HG03025 (cell line): ENCODE measurements around the gene HBEGF.

Source experiments
- ATAC-seq: cut with Tn5 transposase; IDR thresholded peaks from one replicate; pipeline ENCODE4 v1.9.1; 2021; ENCODE audit warnings: mild to moderate bottlenecking, moderate library complexity; ENCODE audit not compliant: unreplicated experiment, low FRiP score

HBEGF gene, protein sequence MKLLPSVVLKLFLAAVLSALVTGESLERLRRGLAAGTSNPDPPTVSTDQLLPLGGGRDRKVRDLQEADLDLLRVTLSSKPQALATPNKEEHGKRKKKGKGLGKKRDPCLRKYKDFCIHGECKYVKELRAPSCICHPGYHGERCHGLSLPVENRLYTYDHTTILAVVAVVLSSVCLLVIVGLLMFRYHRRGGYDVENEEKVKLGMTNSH

DNA sequence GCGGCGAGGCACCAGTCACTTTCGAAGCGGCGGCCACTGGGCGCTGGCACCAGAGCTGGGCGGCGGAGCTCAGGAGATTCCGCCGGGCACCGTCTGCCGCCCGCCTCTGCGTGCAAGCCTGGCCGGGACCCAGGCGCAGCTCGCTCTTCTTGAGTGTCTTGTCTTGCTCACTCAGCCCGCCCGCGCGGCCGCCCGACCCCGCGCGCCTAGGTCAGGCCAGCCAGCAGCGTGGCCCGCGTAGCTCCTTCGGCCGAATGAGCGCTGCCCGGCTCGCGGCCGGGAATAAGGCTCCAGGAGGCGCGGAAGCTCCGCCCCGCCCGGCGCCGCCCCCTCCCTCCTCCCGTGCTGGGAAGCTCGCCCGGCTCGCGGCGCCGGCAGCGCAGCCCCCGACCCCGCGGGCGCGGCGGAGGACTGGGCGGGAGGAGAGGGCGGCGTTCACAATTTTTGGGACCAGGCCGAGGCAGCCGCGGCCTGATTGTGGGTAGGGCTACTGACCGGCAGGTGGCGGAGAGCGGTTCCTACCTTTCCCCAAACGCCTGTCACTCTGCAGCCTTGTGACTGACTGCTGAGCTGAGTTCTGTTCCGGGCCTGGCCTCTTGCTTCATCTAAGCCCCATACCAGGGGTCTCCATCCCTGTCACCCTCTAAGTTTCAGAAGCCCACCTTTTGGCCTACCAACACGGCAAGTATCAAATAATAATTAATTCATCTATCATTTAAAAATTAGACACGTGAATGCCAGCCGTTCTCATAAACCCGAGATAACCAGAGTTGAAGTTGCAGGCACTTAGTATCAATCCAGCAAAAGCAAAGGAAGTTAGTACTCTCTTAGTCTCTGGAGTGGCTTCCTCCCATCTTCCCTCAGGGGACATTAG is at the start of gene HBEGF:
Gene HBEGF, minus strand, starts transcription at position 256 of the 874 bp plus-strand sequence. CDS start 275 bp downstream, outside the sequence.
- ATAC-seq = peak; percentile 79

DNA sequence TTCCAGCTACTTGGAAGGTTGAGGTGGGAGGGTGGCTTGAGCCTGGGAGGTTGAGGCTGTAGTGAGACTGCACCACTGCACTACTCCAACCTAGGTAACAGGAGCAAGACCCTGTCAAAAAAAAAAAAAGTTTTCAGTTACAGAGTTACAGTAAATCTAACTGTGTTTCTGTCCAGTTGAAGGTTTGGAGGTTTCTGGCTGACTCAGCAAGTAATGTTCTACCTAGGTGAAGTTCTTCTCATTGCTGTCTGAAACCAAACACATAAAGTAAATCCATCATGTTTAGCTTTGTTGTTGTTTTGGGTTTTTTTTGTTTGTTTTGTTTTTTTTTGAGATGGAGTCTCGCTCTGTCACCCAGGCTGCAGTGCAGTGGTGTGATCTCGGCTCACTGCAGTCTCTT is 47.3 kb upstream of the HBEGF start:
- no peak for ATAC-seq

DNA sequence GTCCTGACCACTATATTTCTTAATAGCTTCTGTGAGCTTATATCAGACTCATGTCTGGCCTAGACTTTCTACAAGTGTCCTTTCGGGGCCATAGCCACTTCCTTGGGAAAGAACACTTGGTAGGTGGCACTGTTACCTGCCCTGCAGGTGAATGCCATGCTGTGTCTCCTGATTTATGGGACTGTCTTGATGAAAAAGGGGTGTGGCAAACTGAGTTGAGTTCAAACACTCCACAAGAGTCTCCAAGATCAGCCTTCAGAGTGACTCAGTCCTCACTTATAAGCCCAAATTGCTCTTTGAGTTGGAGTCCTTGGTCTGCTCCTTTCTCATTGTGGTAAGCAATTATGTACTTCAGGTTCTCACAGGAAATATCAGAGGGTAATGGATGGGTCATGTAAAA is 45.3 kb upstream of the HBEGF start:
- no peak for ATAC-seq

DNA sequence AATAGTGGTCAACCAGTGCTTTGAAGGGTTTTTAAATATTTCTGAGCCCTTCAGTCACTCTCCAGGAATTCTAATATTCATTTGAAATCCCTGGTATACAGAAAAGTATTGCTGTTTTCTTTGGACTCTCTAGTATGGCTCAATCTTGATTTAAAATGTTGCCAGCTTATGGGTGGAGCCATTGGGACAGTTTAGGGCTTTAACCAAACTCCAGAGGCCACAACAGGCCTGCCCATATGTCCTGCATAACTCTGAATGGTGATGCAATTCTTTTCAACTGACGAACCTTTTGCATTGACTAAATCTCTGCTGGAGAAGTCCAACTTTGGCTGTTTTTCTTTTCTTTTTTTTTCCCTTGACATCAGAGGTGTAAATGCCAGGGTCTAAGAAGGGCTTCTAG is 44.9 kb upstream of the HBEGF start:
- no peak for ATAC-seq

DNA sequence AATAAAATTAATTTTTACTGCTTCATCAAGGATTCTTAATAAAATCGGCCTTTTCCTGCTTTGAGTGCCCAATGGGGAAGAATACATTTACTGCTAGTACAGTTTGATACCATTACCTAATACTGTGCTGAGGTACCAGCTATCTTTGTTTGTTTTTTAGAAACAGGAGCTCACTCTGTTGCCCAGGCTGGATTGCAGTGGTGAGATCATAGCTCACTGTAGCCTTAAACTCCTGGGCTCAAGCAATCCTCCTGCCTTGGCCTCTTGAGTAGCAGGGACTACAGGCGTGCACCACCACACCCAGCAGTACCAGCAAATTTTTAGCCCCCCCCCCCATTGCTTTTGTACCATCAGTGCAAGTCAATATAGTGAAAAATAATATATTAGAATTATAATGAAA is 41.6 kb upstream of the HBEGF start:
- no peak for ATAC-seq

DNA sequence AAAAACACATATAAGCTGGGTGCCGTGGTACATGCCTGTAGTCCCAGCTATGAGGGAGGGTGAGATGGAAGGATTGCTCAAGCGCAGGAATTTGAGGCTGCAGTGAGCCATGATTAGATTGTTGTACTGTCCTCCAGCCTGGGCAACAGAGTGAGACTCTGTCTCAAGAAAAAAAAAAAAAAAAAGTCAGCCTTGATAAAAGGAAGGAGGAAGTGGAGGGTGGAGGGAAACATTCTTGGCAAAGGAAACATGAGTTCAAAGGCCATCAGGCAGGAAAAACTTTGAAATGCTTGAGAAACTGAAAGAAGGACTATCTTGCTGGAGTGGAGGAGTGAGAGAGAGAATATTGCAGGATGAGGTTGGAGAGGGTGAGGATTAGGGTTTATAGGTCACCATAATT is 36.9 kb upstream of the HBEGF start:
- no peak for ATAC-seq

DNA sequence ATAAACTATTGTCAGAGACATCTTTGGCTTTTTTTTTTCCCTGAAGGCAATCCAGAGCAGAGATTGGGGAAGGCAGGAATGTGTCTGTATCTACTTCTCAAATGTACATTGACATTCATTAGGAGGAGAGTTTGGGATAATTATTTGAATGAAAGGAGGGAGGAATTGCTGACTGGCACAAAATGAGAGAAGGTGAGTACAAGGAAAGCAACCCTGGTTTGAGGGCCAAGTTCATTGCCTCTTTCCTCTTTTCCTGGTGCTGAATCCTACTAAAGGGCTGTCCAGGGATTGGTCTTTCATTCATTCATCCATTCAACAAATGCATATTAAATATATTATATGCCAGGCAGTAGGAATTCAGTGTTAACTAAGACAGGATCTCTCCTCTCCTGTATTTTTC is 36.5 kb upstream of the HBEGF start:
- no peak for ATAC-seq

DNA sequence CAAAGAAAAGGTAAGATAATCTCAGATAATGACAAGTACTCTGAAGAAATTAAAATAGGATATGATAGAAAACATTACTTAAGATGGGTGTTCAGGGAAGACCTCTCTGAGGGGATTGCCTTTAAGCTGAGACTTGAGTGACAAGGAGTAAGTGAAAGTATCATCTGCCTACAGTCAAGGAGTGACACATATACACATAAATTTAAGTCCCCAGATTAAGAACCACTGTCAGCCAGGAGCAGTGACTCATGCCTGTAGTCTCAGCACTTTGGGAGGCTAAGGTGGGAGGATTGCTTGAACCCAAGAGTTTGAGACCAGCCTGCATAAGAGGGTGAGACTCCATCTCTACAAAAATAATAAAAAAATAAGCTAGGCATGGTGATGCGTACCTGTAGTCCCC is 35.6 kb upstream of the HBEGF start:
- no peak for ATAC-seq

DNA sequence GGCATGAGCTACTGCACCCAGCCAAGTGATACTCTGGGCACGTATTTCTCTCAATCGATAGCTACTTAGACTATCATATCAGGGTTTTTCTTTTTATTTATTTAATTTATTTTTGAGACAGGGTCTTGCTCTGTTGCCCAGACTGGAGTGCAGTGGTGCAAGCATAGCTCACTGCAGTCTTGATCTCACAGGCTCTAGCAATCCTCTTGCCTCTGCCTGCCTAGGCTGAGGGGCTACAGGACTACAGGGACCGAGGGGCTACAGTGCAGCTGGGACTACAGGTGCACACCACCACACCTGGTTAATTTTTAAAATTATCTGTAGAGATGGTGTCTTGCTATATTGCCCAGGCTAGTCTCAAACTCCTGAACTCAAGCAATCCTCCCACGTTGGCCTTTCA is 34.9 kb upstream of the HBEGF start:
- no peak for ATAC-seq

DNA sequence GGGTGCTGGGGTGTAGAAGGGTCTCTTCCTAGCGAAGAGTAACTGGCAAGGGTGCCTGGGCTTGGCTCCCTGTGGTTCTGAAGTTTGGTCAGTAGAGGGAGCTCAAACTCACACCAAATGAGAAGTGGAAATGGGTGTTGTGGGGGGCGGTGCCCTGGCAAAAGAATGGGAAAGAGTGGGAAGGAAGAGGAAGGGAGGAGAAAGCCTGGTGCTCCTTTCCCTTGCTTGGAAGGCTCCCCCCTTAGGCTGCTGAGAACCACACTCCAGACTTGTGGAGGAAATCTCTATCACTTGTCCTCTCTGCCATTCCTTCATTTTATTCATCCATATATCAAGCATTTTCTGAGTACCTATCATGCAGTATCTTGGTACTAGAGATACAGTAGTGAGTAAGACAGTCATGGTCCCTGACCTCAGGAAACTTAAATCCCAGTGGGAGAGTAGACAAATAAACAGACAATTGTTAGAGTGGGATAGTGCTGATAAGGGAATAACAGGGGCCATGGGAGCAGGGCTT is 26.6 kb upstream of the HBEGF start:
- no peak for ATAC-seq

DNA sequence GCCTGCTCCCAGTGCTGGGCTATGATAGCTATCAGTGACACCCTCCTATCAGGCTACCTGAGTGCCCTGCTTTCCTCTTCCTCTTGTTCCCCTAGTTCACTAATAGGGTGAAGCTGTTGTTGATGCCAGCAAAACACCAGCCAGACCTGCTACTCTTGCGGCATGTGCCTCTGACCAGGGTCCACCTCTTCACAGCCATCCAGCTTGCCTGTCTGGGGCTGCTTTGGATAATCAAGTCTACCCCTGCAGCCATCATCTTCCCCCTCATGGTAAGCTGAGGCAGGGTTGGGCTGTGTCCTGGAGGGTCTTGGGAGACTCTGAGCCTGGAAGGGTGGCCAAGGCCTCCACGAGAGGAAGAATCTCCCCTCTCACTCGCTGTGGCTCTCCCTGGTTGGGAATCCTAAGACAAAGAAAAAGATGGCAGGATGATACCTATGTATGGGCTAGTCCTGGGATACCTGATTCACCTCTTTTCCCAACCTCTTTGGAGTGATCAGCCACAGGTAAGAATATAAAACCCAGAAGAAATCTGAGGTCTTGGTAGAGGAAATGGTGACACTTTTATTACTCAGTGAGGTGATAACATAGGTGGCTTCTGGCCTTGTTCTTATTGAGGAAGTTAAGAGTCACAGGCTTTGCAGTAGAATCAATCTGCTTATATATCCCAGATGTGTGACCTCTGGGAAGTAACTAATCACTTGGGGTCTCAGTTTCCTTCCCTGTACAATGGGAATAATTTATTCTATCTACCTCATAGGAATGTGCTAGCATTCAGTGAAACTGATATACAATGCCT is 25.2 kb upstream of the HBEGF start:
- ATAC-seq = no peak

DNA sequence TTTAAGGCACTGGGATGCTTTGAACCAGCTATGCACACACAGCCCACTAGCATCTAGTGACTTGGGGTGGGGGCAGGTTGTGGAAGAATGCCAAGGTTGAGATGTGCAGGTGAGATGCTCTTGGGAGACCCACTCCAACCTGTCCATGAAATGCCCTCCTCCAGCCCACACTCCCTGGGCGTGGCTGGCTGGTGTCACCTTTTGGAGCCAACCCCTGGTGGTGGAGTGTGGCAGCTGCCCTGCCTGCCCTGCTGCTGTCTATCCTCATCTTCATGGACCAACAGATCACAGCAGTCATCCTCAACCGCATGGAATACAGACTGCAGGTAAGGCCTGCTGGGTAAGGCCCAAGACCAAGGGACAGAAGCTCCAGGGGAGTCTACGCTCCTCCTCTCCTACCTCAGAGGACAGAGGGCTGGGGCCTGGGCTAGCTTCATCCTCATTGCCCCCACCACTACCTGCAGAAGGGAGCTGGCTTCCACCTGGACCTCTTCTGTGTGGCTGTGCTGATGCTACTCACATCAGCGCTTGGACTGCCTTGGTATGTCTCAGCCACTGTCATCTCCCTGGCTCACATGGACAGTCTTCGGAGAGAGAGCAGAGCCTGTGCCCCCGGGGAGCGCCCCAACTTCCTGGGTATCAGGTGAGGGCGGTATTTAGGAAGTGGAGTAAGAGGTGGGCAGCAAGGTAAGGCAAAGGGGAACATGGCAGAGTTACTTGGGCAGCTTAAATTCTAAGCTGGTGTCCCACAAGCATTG is 21.0 kb upstream of the HBEGF start:
- no peak for ATAC-seq

DNA sequence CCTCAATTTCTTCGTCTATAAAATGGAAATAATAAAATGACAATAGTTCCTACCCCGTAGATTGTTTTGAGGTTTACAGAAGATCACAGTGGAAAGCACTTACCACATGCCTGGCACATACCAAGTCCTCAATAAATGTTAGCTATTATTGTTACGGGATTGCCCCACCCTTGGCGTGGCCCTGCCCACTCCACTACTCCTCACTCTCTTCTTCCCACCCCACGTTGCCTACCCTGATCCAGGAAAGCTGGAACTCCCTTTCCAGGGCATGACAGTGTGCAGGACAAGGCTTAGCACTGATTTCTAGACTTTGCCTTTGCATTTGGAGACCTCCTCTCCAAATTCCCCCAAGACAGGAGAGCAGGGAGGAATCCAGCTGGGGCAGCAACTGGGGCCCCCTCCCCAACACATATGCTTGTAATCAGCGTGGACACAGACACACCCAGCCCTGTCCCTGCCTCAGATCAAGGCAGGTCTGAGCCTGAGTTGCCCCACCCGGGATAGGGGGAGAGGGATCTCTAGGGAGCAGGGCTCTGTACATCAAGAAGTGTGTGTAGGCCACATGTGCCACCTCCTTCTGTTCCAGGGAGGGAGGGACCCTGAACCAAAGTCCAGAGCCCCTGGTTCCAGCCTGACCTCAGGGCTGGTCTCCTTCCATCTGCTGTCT is 20.3 kb upstream of the HBEGF start:
- no peak for ATAC-seq

DNA sequence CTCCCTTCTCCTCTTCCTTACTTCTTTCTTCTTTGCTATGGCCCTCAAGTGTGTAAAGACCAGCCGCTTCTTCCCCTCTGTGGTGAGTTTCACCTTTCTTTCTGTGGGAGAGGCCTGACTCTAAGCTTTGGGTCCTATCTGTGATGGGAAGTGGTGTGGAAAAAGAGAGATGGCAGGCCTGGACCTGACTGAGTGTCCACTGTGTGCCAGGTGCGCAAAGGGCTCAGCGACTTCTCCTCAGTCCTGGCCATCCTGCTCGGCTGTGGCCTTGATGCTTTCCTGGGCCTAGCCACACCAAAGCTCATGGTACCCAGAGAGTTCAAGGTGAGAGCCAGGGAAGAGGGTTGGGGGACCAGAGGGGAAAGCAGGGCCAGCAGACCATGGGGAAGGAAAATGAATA is 19.5 kb upstream of the HBEGF start:
- ATAC-seq = no peak

DNA sequence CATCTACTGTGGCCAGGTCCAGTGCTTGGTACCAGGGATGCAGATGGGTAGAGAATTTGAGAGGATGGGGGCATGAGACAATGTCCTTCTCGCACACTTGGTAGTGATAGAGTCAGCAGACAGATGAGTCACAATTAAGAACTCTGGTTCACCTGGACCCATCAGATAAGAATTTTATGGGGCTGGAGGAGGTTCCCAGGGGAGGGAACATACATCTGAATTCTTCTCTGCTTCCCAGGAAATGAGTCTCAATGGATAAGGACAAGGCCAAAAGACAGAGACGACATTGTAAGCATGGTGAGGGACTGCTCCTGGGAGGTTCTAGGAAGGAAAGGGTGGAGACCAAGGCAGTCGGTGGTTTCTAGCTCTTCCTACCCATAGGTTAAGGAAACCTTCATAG is 18.9 kb upstream of the HBEGF start:
- no peak for ATAC-seq

DNA sequence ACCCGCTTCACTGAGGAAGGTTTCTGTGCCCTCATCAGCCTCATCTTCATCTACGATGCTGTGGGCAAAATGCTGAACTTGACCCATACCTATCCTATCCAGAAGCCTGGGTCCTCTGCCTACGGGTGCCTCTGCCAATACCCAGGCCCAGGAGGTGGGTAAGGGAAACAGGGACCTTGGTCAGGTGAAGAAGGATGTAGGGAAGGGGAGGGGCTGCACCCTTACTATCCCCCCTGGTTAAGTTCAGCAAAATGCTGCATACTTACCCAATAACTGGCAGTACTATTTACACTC is 18.0 kb upstream of the HBEGF start:
- ATAC-seq = no peak

DNA sequence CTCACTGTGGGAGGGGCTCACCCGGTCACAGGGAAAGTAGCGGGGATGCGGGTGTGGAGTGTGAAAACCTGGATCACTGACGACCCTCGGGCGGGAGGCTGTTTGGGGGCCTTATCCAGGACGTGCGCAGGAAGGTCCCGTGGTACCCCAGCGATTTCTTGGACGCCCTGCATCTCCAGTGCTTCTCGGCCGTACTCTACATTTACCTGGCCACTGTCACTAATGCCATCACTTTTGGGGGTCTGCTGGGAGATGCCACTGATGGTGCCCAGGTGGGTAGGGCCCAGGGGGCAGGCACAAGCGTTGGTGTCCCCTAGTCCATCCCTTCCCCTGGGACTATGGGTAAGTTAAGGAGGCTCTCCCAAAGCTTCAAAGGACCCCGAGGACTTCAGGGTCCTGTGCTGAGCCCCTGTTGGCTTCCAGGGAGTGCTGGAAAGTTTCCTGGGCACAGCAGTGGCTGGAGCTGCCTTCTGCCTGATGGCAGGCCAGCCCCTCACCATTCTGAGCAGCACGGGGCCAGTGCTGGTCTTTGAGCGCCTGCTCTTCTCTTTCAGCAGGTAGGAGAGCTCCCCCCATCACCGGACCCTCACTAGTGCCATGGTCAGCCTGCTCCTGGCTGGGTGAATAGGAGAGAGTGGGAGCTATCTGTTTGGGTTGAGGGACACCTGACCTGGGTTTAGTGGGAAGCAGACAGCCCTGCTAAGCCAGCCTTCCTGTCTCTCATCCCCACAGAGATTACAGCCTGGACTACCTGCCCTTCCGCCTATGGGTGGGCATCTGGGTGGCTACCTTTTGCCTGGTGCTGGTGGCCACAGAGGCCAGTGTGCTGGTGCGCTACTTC is 17.4 kb upstream of the HBEGF start:
- no peak for ATAC-seq

DNA sequence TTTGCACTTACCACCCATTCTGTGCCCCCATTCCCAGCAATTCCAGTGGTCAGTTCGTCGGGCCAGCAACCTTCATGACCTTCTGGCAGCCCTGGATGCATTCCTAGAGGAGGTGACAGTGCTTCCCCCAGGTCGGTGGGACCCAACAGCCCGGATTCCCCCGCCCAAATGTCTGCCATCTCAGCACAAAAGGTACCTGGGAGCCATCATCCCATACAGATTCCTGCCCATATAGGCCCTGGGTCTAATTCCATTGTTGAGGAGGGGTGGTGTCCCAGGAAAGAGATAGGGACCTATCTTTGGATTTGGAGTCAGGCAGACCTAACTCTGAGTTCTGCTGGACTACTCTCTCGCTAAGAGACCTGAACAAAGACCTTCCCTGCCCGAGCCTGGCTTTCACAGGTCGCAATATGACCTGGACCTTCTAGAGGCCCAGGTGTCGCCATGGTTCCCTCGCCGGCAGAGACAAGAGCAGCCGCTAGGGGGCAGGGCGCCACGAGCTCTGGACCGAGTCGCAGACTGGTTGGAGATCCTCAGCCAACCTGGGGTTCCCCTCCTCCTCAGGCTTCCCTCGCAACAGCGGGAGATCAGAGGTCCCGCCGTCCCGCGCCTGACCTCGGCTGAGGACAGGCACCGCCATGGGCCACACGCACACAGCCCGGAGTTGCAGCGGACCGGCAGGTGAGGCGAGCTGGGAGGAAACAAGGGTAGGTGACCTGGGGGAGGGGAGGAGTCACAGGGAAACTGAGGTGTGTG is 16.6 kb upstream of the HBEGF start:
- ATAC-seq = peak; percentile 70

DNA sequence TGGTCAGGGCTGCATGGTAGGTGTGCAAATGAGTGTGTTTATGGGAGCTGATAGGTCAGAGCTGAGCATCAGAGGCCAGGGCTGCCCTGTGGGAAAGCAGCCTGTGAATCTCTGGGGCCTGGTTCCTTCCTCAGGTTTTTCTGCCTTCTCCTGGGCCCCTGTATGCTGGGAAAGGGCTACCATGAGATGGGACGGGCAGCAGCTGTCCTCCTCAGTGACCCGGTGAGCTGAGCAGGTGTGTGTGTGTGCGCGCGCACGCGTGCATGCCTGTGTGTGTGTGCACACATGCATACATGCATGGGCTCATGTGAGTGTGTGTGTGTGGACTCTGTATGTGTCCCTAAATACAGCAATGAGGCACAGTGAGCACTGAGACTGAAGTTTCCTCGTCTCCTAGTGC is 15.9 kb upstream of the HBEGF start:
- ATAC-seq = no peak
